SIG-M5 (cell line): ENCODE measurements around the gene VPS8.

ENCODE experiments used
- DNase-seq: peaks from one replicate; lab custom pipeline; 2025; lab: John Stamatoyannopoulos, UW

Gene VPS8

DNA sequence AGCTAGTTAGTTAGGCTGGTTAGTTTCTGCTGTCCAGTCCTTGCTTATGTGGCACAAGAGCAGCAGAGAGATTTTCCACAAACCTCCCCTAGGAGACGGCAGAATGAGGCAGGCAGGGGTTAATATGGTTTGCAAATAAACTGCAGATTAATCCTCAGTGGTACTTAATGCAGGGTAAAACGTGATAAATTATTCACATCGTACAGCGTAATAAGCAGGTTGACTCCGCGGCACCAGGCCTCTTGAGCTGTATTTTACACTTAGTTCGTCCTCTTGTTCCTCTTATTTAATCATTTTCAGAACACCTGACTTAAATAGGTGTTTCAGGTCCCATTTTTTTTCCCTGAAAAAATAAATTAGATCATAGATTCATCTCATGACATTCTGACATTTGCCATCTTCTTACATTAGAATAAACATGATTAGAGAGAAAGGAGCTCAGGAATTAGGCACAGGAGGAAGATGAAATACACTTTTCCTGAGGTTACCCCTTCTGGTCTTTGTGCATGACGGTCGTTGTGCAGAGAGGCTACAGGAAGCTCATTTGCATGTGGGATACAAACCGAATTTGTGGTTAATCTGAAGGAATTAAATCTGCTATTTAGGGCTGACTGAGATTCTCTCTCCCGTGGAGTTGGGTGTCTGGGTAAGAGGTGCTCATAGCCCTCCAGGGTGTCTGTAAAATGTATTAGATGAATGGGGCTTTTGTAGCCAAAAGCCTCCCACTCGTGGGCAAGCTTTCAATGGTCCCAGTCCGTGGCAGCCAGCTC lies 27.1 kb upstream of the VPS8 start:
- no peak for DNase-seq

GRCh38 chr3:184785890-184786279 lies 26.1 kb upstream of the VPS8 start:
- DNase-seq, result no peak

- DNase-seq, result peak; percentile 12
Observed at GRCh38 chr3:184786280-184786941, 25.6 kb upstream of the VPS8 start.

DNA sequence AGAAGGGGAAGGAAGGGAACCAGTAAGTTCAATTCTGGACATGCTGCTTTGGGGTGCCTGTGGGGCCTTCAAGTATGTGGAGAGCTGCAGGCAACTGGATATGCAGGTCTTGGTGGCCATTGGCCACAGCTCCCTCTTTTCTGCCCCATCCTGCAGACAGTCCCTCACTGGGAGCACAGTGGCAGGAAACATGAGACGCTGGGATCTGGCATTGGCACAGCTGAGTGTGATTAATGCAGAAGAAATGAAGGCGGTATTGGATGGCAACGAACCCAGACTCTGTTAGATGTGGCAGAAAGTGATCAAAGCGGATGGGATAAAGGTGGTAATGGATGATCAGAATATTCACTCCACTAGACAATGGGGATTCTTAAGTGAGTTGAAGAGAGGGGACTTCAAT lies 23.2 kb upstream of the VPS8 start:
- no peak for DNase-seq

DNA sequence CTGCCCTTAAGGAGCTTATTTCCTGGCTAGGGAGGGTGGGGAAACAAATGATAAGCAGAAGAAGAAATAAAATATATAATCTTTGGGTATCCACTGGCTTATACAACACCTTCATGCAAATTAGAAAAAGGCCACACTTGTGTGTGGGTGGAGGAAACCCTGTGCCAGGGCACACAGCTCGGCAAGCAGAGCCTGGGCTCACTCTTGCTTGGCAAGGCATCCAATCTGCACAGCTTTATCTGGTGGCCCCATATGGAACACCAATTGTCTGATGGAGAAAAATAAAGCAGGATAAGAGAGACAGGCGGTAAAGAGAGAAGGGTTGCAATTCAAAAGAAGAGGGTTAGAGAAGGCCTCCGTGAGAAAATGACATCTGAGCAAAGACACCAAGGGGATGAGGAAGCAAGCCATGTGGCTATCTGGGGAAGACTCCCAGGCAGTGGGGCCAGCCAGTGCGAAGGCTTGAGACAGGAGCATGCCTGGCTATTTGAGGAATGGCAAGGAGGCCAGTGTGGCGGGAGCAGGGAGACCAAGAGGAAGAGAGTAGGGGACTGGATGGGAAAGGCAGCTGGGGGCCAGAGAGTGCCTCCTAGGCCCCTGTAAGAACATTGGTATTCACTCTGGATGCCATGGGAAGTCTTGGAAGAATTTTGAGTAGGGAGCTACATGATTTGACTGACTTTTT lies 22.5 kb upstream of the VPS8 start:
- no peak for DNase-seq

- no peak for DNase-seq
Observed at GRCh38 chr3:184791171-184791570, 20.8 kb upstream of the VPS8 start.

- DNase-seq, result no peak
Observed at GRCh38 chr3:184795522-184796190, 16.3 kb upstream of the VPS8 start.

DNA sequence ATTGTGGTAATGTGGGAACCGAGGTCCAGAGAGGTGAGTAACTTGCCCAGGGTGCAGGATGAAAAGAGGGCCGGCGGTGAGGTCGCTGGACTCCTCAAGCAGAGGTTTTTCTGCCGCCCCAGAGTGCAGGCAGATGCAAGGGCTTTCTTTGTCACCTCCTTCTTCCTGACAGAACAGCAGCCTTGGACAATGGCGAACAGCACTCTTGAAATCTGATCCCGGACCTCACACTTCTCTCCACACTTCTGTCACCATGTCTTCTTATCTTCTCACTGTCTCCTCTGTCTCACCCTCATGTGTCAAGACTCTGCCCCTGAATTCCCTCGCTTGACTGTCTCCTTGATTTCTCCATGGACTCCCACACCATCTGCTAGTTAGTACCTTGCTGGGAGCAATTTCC lies 15.4 kb upstream of the VPS8 start:
- DNase-seq, result no peak

DNA sequence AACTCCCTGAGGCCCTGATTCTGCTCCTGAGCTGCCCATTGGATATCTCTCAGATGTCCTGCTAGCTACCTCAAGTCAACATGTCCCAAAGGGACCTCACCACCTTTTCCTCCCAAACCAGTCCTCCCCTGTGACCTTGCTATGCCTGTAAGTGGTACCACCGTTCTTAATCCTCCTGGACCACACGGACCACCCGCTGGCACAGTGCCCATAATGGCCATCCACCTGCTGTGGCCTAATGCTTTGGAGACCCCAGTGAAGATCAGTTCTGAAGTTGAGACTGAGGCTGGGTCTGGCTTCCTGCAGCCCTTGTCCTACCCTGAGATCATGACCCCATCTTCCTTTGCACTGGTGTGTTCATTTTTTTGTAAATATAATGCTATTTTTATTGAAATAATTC lies 15.0 kb upstream of the VPS8 start:
- no peak for DNase-seq

GRCh38 chr3:184798120-184798519 lies 13.8 kb upstream of the VPS8 start:
- DNase-seq, result no peak

GRCh38 chr3:184800349-184800930 lies 11.5 kb upstream of the VPS8 start:
- DNase-seq, result no peak

- no peak for DNase-seq
Observed at GRCh38 chr3:184801241-184801785, 10.7 kb upstream of the VPS8 start.

DNA sequence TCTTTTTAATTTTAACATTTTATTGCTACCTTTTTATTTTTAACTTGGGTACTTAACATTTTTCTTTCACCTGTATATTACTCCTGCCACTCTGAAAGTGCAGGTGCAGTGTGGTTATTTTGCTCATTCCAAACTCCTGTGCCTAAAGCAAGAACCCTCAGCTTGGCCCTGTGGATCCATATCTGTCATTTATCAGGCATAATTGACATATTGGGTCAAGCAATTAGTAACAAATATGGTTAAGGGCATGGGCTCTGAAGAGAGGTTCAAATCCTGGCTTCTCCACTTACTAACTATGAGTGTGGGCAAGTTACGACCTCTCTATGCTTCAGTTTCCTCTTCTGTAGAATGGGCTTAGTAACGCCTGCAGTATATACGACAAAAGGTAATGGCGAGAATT lies 9.8 kb upstream of the VPS8 start:
- no peak for DNase-seq

GRCh38 chr3:184804801-184805200 lies 7.2 kb upstream of the VPS8 start:
- DNase-seq, result no peak

DNA sequence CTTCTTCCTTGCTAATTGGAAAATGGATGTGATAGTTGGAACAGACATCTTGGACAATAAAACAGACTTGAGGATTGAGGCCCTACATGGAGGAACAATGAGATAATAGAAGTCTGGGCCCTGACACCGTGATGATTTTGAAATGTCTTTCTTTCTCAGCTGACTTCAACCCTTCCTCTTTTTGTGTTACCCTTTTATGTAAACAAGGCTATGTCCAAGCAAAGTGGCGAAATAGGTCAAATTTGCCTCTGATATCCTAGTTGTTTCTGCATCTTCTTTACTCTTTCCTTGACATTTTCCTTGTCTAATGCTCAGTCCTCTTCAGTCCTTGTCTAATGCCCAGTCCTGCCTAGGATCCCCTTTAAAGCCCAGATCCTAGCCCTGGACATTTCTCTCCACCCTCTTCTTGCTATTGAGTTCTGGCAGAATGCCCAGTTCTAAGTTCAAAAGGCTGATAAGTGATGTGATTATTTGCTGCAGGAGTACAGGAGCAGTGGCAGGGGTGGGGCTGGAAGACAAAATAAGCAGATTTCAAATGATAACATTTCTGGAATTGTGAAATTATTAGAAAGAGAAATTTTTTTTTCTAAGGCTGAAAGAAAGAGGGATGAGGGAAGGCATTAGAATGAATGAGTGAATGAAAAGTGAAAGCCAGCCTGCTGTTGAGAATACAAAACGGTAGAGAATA lies 6.5 kb upstream of the VPS8 start:
- no peak for DNase-seq

DNA sequence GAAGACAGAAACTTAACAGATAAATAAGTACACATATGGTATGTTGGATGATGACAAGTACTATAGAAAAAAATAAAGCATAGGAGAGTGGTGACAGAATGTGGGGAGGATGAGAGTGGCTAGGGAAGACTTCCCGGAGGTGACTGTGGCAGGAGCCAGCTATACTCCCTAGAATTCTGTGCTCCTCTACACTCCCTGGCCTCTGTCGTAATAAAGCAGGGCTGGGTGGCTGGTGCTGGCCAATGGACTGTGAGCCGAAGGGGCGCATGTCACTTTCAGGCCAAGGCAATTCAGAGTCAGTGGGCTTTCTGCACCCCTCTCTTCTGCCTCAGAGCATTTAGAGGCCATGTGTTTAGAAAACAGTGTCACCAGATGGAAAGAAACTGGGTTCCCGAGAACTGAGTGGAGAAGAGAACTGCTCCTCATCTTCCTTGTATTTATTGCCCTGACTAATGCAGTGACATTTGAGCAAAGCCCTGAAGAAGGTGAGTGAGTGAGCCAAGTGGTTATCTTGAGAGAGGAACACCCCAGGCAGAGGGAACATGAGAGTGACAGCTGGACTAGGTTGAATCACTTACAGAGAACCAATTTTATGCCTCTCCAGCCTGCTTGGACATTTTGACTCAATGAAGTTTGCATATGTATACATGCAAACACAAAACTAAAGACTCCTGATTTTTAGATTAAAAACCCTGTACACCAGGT lies 5.2 kb upstream of the VPS8 start:
- no peak for DNase-seq

DNA sequence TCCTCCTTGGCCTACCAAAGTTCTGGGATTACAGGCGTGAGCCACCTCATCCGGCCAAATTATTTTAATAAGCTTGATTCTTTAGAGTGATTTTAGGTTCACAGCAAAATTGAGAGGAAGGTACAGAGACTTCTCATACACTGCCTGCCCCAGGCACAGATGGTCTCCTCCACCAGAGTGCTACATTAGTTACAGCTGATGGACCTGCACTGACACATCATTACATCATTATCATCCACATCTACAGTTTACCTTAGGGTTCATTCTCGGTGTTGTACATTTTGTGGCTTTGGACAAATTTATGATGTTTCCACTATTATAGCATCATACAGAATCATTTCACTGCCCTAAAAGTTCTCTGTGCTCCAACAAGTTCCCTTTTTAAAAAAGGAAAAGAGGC lies 4.4 kb upstream of the VPS8 start:
- DNase-seq, result no peak

DNA sequence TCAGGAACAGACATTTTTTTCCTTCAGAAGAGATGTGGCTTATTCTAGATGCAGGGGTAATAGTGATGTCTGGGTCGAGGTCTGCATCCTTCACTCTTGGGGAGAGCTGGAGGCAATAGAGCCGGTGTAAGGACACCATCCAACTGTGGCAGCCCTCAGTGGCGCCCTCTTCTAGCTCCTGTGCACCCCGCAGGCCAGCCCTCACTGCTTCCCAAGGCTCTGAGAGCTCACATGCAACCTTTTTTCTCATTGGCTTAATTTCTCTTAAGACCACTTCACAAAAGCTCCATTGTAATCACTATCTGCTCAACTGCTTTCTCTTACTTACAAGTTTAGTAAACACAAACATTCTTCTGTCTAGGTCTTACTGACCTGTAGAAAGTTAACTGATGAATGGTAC lies 3.9 kb upstream of the VPS8 start:
- DNase-seq, result no peak

DNA sequence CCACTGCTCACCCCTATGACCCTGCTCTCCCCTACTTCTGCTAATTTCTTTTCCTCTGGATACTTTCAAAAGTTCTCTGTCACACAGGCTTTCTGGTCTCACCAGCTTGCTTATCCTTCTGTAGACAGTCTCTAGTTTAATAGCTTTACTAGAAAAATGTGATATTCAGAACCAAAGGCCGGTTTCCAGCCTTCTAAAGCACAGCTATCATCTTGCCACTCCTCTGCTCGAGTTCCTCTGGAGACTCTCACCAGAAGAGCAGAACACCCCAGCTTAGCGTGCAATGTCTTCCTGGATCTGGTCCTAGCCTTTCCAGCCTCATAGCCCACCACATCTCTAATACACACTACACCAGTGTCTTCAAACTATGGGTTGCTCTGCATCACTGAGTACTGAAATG lies 1.8 kb upstream of the VPS8 start:
- DNase-seq, result no peak

GRCh38 chr3:184811034-184811433 lies 932 bp upstream of the VPS8 start:
- DNase-seq, result no peak

DNA sequence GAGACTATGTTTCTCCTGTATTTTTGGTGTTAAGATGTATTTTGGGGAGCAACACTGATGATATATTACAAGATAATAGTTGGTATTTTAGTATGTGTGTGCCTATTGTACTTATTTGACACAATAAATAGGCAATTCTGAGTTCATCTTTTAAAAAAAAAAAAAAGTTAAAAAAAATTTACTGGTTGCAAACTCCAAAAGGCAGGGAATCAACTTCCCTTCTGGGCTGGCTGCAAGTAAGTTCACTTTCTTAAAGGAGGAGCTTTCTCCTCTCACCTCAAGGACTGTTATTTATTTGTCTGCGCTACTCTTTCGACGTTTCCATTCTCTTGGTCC lies 335 bp upstream of the VPS8 start:
- DNase-seq, result no peak
